ENCODE results near the gene GNAQ. TPM values are rescaled to one million over a fixed set of nuclear protein-coding genes. Genes with fewer than 3 reads are reported as not detected.

The GNAQ gene
- total and polyA plus RNA-seq, 3 donors from 2014 or later = 23.5 to 42.9 (median 39.4) TPM

DNA sequence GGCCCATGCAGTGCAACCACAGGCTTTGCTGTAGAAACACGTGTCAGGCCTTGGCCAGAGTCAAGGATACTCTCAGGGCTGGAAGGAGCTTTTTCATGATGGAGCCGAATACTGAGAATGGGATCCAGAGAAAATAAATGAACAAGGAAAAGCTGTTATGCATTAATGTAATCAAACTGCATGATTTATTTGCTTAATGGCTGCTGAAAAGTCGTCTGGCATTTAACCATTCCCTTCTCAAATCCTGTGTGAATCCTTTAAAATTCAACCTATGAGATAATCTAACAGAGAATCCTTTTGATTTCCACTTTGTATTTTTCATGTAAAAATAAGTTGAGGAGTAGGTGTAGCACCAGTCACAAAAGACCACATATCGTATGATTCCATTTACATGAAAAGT is 359.4 kb downstream of the GNAQ start:
- intact Hi-C loops (cut with DNase I; ENCODE audit: low total_unique reads) = no loop called here
- H3K27me3 ChIP-seq = no peaks in the 10 kb centered on the region
- H3K36me3 ChIP-seq (ENCODE audit: low read depth, missing control alignments) = no peaks in the 10 kb centered on the region
- H3K4me1 ChIP-seq = no peaks in the 10 kb centered on the region
- no peak overlapping the region for H3K4me3 ChIP-seq
- WGBS, 2 donors = 59 to 76% methylated on average over 4 of the region's 4 CpGs
- no peak for TF ChIP-seq POLR2A (IDR thresholded peaks at IDR 0.05)
- TF ChIP-seq, protein P1, sequence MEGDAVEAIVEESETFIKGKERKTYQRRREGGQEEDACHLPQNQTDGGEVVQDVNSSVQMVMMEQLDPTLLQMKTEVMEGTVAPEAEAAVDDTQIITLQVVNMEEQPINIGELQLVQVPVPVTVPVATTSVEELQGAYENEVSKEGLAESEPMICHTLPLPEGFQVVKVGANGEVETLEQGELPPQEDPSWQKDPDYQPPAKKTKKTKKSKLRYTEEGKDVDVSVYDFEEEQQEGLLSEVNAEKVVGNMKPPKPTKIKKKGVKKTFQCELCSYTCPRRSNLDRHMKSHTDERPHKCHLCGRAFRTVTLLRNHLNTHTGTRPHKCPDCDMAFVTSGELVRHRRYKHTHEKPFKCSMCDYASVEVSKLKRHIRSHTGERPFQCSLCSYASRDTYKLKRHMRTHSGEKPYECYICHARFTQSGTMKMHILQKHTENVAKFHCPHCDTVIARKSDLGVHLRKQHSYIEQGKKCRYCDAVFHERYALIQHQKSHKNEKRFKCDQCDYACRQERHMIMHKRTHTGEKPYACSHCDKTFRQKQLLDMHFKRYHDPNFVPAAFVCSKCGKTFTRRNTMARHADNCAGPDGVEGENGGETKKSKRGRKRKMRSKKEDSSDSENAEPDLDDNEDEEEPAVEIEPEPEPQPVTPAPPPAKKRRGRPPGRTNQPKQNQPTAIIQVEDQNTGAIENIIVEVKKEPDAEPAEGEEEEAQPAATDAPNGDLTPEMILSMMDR (IDR thresholded peaks at IDR 0.05) = no peak
- no peak for DNase-seq
- H3K9me3 ChIP-seq = no peaks in the 10 kb centered on the region
- no peak overlapping the region for H3K27ac ChIP-seq

DNA sequence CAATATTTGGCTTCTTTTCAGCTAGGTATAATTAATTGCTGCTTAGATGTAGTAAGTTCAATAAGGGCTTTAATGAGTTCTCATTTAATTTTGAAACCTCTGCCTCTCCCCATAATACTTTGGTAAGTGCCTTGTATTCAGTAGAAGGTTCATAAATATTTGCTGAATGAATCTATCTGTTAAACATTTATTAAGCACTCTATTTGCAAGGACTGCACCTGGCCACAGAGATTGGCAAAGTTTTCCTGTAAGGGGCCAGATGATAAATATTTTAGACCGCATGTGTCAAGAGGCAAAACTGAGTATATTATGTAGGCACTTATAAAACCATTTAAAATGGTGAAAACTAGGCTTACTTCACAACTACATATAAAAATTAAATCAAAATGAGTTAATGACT is 364.5 kb downstream of the GNAQ start:
- Histone ChIP-seq H3K36me3 (ENCODE audit: low read depth, missing control alignments) (no peaks in the 10 kb centered on the region), H3K27me3 (no peaks in the 10 kb centered on the region), H3K4me1 (no peaks in the 10 kb centered on the region), H3K9me3 (no peaks in the 10 kb centered on the region), H3K27ac (no peak overlapping the region), H3K4me3 (no peak overlapping the region)
- DNase-seq = no peak
- WGBS, 2 donors = 92 to 94% methylated on average over 1 of the region's 1 CpG
- TF ChIP-seq POLR2A (IDR thresholded peaks at IDR 0.05) = no peak
- TF ChIP-seq, protein P1 (IDR thresholded peaks at IDR 0.05) = no peak
- intact Hi-C loops (cut with DNase I; ENCODE audit: low total_unique reads) = no loop called here

Other genes starting within 250 kb of the GNAQ start
- gene CEP78, start 204.3 kb upstream of the GNAQ start, total RNA-seq = 10 to 100 TPM; 37.4 to 50.2 TPM
- gene CEP78, start 204.3 kb upstream of the GNAQ start, polyA plus RNA-seq (ENCODE audit: insufficient read depth, low read depth, low replicate concordance) = 28.2 TPM

Data from testis (tissue), 3 donors.